Right lobe of liver (tissue), 4 donors: Measurements from ENCODE around the gene SH3GL1.

Experiments
- POLR2A ChIP-seq: fragments of 450-650 bp; IDR thresholded peaks from one replicate; pipeline ENCODE4 v1.6.1; 2017; ENCODE audit warnings: antibody characterized with exemption, mild to moderate bottlenecking
- TF ChIP-seq, protein P1 (sequence below), 4 donors: fragments of 200-600 bp in 3 of 4; fragments of 450-650 bp in 1 of 4; IDR thresholded peaks; one replicate each; pipeline versions ENCODE4 v1.5.1 to v1.8.0; 2016 to 2022; ENCODE audit warnings: antibody characterized with exemption in 4 of 4, mild to moderate bottlenecking in 2 of 4
- donor health status: DM: no; HTN: no; CAD: no.
- donor health status: DM: no; HTN: no; CAD: no.
- donor health status: DM: no; HTN: yes; CAD: no.

DNA sequence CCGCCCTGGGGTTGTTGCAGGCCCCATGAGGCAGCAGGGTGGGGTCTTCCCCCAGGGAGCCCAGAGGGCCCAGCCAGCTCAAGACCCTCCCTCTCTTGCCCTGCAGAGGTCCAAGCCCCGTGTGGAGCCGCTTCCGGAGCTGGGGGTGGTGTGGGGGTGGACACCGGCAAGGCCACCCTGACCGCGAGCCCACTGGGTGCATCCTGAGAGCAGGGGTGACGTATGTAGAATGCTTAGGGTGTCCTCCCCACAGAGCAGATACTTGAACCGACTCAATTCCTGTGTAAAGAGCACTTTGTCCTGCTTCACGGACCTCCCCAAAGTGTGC lies 42.4 kb upstream of the SH3GL1 start:
- TF ChIP-seq, protein P1, sequence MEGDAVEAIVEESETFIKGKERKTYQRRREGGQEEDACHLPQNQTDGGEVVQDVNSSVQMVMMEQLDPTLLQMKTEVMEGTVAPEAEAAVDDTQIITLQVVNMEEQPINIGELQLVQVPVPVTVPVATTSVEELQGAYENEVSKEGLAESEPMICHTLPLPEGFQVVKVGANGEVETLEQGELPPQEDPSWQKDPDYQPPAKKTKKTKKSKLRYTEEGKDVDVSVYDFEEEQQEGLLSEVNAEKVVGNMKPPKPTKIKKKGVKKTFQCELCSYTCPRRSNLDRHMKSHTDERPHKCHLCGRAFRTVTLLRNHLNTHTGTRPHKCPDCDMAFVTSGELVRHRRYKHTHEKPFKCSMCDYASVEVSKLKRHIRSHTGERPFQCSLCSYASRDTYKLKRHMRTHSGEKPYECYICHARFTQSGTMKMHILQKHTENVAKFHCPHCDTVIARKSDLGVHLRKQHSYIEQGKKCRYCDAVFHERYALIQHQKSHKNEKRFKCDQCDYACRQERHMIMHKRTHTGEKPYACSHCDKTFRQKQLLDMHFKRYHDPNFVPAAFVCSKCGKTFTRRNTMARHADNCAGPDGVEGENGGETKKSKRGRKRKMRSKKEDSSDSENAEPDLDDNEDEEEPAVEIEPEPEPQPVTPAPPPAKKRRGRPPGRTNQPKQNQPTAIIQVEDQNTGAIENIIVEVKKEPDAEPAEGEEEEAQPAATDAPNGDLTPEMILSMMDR (IDR thresholded peaks at IDR 0.05): no peak
- no peak for TF ChIP-seq POLR2A
